ENCODE data around the gene SGIP1. TPM values are rescaled to one million over a fixed set of nuclear protein-coding genes. Genes with fewer than 3 reads are reported as not detected.
"Not testable (repeated sequence)": the region's sequence is repeated elsewhere in the genome, so short reads cannot be mapped to it uniquely, and the experiment has no call there.

Gene SGIP1
- total RNA-seq, 4 donors from 2014 or later: 0.10 to 2.8 (median 0.66) TPM

DNA sequence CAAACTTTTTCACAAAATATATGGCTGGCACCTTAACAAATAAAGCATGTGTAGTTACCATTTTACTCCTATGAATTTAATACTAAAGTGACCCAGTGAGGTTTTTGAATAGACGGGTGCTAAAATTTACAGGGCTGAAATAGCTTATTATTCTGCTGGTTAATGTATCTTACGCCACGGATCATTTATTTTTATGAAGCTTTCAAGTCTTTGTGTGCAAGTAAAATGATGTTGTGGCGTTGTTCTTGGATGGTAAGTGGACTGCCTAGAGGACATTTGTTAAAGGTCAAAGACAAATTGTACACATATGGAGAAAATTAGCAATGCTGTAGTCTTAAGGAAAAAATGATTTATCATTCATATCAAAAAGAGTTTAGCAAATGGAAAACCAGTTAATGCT lies 244.3 kb downstream of the SGIP1 start:
- Histone ChIP-seq H3K27me3 (no peaks in the 10 kb centered on the region), H3K4me3 (no peak overlapping the region), H3K36me3 (no peaks in the 10 kb centered on the region), H3K27ac (no peak overlapping the region), H3K9me3 (no peaks in the 10 kb centered on the region), H3K4me1 (peaks cover 4% of the 10 kb centered on the region)
- DNase-seq (ENCODE audit: low spot score in 2 of 2): no peak
- 68% methylated on average over 4 of the region's 4 CpGs for WGBS
- TF ChIP-seq, protein P1, sequence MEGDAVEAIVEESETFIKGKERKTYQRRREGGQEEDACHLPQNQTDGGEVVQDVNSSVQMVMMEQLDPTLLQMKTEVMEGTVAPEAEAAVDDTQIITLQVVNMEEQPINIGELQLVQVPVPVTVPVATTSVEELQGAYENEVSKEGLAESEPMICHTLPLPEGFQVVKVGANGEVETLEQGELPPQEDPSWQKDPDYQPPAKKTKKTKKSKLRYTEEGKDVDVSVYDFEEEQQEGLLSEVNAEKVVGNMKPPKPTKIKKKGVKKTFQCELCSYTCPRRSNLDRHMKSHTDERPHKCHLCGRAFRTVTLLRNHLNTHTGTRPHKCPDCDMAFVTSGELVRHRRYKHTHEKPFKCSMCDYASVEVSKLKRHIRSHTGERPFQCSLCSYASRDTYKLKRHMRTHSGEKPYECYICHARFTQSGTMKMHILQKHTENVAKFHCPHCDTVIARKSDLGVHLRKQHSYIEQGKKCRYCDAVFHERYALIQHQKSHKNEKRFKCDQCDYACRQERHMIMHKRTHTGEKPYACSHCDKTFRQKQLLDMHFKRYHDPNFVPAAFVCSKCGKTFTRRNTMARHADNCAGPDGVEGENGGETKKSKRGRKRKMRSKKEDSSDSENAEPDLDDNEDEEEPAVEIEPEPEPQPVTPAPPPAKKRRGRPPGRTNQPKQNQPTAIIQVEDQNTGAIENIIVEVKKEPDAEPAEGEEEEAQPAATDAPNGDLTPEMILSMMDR (IDR thresholded peaks at IDR 0.05): no peak
- no peak for TF ChIP-seq POLR2A (IDR thresholded peaks at IDR 0.05)
- TF ChIP-seq POLR2AphosphoS5 (IDR thresholded peaks at IDR 0.05): no peak
- no peak for TF ChIP-seq EP300 (IDR thresholded peaks at IDR 0.05)

DNA sequence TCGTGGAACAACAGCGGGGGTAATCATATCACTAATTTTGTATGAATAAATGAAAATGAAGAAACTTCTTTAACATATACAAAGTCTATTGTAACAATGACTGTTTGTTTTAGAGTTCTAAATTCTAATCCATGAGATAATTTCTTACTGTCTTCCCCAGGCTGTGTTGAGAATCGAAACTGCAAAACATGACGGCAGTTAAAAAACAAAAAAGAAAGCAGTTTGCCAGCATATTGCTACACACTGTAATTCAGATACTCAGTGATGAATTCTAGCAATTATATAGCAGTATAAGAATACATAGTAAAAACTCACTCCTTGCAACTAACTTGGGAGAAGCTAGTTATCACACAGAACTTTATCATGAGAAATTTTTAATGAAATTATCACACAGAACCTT lies 245.0 kb downstream of the SGIP1 start:
- TF ChIP-seq POLR2A (IDR thresholded peaks at IDR 0.05) (no peak), EP300 (IDR thresholded peaks at IDR 0.05) (no peak), POLR2AphosphoS5 (IDR thresholded peaks at IDR 0.05) (no peak)
- TF ChIP-seq, protein P1 (IDR thresholded peaks at IDR 0.05): no peak
- H3K36me3 ChIP-seq: no peaks in the 10 kb centered on the region

DNA sequence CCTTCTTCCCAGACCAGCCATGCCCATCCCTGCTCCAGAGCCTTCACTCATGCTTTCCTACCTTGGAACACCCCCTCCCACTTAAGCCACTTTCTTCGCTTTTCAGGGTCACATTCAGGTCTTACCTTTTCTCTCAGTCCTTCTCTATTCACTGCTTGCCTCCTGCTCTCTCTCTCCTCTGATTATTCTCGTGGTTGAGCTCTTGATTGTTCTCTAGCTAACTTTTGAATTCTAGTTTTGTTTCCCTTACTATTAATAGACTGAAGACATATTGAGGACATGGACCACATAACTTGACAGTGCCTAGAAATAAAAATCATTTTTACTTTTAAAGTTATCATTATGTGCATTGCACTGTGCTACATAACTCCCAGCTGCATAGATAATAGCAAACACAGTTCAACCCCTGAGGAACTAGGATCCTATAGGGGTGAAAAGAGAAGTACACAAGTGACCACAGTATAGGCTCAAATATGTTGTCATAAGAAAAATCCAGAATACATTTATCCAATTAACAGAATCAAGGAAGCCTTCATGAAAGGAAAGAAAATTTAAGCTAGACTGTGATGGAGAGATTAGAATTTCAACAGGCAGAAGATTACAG lies 245.6 kb downstream of the SGIP1 start:
- Histone ChIP-seq H3K27me3 (no peaks in the 10 kb centered on the region), H3K9me3 (no peaks in the 10 kb centered on the region), H3K4me3 (no peak overlapping the region), H3K27ac (no peak overlapping the region), H3K36me3 (no peaks in the 10 kb centered on the region), H3K4me1 (peaks cover 4% of the 10 kb centered on the region)
- DNase-seq (ENCODE audit: low spot score in 2 of 2): no peak
- TF ChIP-seq EP300 (IDR thresholded peaks at IDR 0.05) (no peak), POLR2AphosphoS5 (IDR thresholded peaks at IDR 0.05) (no peak), POLR2A (IDR thresholded peaks at IDR 0.05) (no peak)
- TF ChIP-seq, protein P1 (IDR thresholded peaks at IDR 0.05): no peak
- 76% methylated on average over 2 of the region's 2 CpGs for WGBS

More for the DNA sequence above, 245.0 kb downstream of the SGIP1 start:
- no peak overlapping the region for H3K4me3 ChIP-seq
- DNase-seq (ENCODE audit: low spot score in 2 of 2): no peak
- no peaks in the 10 kb centered on the region for H3K9me3 ChIP-seq
- no peaks in the 10 kb centered on the region for H3K27me3 ChIP-seq
- 64% methylated on average over 4 of the region's 4 CpGs for WGBS
- H3K4me1 ChIP-seq: peaks cover 4% of the 10 kb centered on the region
- no peak overlapping the region for H3K27ac ChIP-seq

DNA sequence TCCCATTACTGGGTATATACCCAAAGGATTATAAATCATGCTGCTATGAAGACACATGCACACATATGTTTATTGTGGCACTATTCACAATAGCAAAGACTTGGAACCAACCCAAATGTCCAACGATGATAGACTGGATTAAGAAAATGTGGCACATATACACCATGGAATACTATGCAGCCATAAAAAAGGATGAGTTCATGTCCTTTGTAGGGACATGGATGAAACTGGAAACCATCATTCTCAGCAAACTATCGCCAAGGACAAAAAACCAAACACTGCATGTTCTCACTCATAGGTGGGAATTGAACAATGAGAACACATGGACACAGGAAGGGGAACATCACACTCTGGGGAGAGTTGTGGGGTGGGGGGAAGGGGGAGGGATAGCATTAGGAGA lies 251.8 kb downstream of the SGIP1 start:
- H3K27me3 ChIP-seq; H3K27ac ChIP-seq; H3K36me3 ChIP-seq; H3K4me1 ChIP-seq; H3K9me3 ChIP-seq; DNase-seq (ENCODE audit: low spot score in 2 of 2); H3K4me3 ChIP-seq: not testable (repeated sequence)
- 100% methylated on average over 2 of the region's 2 CpGs for WGBS

DNA sequence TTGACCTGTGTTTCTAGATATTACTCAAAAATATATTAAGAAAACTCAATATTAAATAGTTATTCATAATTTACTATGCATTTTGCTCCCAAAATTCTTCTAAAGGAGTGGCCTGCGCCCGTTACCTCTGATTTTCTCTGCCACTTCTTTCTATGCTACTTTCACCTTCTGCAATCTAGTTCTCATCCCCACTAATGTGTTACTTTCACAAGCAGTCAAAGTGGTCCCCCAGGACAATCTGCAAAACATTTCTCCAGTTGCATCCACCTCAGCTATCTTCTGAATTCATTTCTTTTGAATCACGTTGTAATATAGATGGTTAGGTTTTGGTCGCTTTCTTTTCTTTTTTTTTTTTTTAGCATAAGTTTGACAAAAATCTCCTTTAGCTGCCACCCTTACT lies 253.7 kb downstream of the SGIP1 start:
- no peak for TF ChIP-seq EP300 (IDR thresholded peaks at IDR 0.05)
- TF ChIP-seq, protein P1 (IDR thresholded peaks at IDR 0.05): no peak
- TF ChIP-seq POLR2AphosphoS5 (IDR thresholded peaks at IDR 0.05): no peak
- no peak for DNase-seq (ENCODE audit: low spot score in 2 of 2)
- H3K36me3 ChIP-seq: no peaks in the 10 kb centered on the region
- no peaks in the 10 kb centered on the region for H3K9me3 ChIP-seq
- H3K4me3 ChIP-seq: no peak overlapping the region
- no peaks in the 10 kb centered on the region for H3K27me3 ChIP-seq
- H3K4me1 ChIP-seq: peaks cover 6% of the 10 kb centered on the region
- WGBS: 87% methylated on average over 4 of the region's 4 CpGs
- no peak overlapping the region for H3K27ac ChIP-seq
